Activated CD8-positive, alpha-beta memory T cell treated with anti-CD3 and anti-CD28 coated beads, Interleukin-2, amount 10 ng/mL, durations not matched to agents 7 days and 5 days (primary cell): ENCODE results near the gene GBF1. TPM values are rescaled to one million over a fixed set of nuclear protein-coding genes. Genes with fewer than 3 reads are reported as not detected.
"Not testable (repeated sequence)": the region's sequence is repeated elsewhere in the genome, so short reads cannot be mapped to it uniquely, and the experiment has no call there.

Experiments used
- ATAC-seq: fragments of 150-1000 bp; cut with Tn5 transposase; one replicate; pipeline ENCODE4 v1.10.0; 2021; ENCODE audit warnings: moderate library complexity
- CTCF ChIA-PET: fragments of 350-600 bp; sonication (Branson Sonifier 250); formaldehyde crosslinking; loops from one replicate; lab custom pipeline; 2021; ENCODE audit warnings: antibody characterized with exemption; lab: Charles Lee
- DNase-seq: peaks from one replicate; pipeline ENCODE4 v3.0.0-alpha.2; 2020
- H3K27ac Mint-ChIP-seq: one replicate; pipeline ENCODE4 v1.8.0; 2021; ENCODE audit warnings: mild to moderate bottlenecking, mixed read lengths
- H3K27me3 Mint-ChIP-seq: one replicate; pipeline ENCODE4 v1.8.0; 2021; ENCODE audit warnings: mixed read lengths
- H3K36me3 Mint-ChIP-seq: one replicate; pipeline ENCODE4 v1.8.0; 2021; ENCODE audit warnings: mild to moderate bottlenecking, mixed read lengths
- H3K4me1 Mint-ChIP-seq: one replicate; pipeline ENCODE4 v1.8.0; 2021; ENCODE audit warnings: mixed read lengths
- H3K4me3 Mint-ChIP-seq: one replicate; pipeline ENCODE4 v1.8.0; 2021; ENCODE audit warnings: mild to moderate bottlenecking, moderate library complexity, mixed read lengths
- H3K9me3 Mint-ChIP-seq: one replicate; pipeline ENCODE4 v1.8.0; 2022; ENCODE audit warnings: low read depth, mixed read lengths
- total RNA-seq, 2 experiments: library from RNA; stranded (reverse); gene quantifications; one replicate each; pipeline ENCODE4 v1.2.3, GENCODE V29; 2021

GBF1 gene
- total RNA-seq, 2 experiments from 2014 or later = 46.5 to 51.6 TPM

DNA sequence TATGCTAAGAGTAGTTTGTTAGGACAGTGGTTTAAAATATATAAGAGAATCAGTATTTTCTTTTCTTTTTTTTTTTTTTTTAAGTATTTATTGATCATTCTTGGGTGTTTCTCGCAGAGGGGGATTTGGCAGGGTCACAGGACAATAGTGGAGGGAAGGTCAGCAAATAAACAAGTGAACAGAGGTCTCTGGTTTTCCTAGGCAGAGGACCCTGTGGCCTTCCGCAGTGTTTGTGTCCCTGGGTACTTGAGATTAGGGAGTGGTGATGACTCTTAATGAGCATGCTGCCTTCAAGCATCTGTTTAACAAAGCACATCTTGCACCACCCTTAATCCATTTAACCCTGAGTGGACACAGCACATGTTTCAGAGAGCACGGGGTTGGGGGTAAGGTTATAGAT, 55.6 kb downstream of the GBF1 start:
- H3K4me3 Mint-ChIP-seq, H3K27me3 Mint-ChIP-seq, H3K36me3 Mint-ChIP-seq, ATAC-seq, H3K9me3 Mint-ChIP-seq, H3K27ac Mint-ChIP-seq, DNase-seq: not testable (repeated sequence)
- H3K4me1 Mint-ChIP-seq = peaks cover 22% of the 10 kb centered on the region
- CTCF ChIA-PET = interaction anchor here (1.2 kb wide), 1 partner anchor 71 kb away, joined by 3 read pairs; no protein-coding TSS in a partner anchor

DNA sequence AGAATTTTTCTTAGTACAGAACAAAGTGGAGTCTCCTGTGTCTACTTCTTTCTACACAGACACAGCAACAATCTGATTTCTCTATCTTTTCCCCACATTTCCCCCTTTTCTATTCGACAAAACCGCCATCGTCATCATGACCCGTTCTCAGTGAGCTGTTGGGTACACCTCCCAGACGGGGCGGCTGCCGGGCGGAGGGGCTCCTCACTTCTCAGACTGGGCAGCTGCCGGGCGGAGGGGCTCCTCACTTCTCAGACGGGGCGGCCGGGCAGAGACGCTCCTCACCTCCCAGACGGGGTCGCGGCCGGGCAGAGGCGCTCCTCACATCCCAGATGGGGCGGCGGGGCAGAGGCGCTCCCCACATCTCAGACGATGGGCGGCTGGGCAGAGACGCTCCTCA, 56.0 kb downstream of the GBF1 start:
- DNase-seq, H3K36me3 Mint-ChIP-seq, H3K4me3 Mint-ChIP-seq, ATAC-seq, CTCF ChIA-PET, H3K27me3 Mint-ChIP-seq, H3K27ac Mint-ChIP-seq, H3K9me3 Mint-ChIP-seq: not testable (repeated sequence)
- peaks cover 22% of the 10 kb centered on the region for H3K4me1 Mint-ChIP-seq

DNA sequence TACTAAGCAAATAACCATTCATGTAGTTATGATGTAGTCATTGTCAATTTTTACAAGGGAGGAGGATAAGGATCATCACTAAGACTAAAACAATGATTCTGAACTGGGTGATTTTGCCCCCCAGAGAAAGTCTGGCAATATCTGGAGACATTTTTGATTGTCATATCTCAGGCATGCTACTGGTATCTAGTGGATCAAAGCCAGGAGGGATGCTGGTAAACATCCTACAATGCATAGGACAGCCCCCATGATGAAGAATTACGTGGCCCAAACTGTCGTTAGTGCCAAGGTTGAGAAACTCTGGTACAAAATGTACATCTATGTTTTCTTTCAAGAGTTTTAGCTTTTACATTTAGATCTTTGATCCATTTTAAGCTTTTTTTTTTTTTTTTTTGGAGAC, 57.3 kb downstream of the GBF1 start:
- H3K27me3 Mint-ChIP-seq = no peaks in the 10 kb centered on the region

DNA sequence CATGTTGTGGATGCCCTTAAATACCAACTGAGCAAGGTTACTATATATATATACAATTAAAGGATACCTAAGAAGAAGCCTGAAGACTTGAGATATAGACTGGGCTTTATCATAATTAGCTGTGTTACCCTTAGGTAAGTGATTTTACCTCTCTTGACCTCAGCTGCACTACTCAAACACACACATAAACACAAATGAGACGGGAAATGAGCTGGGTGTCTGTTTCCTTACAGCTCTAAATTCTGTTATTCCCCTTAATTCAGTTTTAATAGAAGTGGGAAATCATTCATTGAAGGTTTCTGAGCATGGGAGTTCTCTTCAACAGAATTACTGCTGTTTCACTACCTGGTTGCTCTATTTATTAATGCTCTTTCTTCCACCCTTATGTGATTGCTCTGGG, 60.7 kb downstream of the GBF1 start:
- H3K4me3 Mint-ChIP-seq = no peak overlapping the region
- peaks cover 14% of the 10 kb centered on the region for H3K4me1 Mint-ChIP-seq
- no peaks in the 10 kb centered on the region for H3K27me3 Mint-ChIP-seq
- no peak overlapping the region for H3K27ac Mint-ChIP-seq
- DNase-seq = no peak
- ATAC-seq = no peak
- CTCF ChIA-PET = interaction anchor here (1.5 to 1.6 kb wide), 3 partner anchors 46 to 278 kb away, joined by 3 to 4 read pairs (median 3); no protein-coding TSS in a partner anchor
- H3K9me3 Mint-ChIP-seq = no peaks in the 10 kb centered on the region
- H3K36me3 Mint-ChIP-seq = peaks cover 14% of the 10 kb centered on the region

More for the DNA sequence above, 57.3 kb downstream of the GBF1 start:
- DNase-seq (no peak), ATAC-seq (no peak)
- CTCF ChIA-PET = interaction anchor here (1.1 to 1.7 kb wide), 3 partner anchors 20 to 50 kb away, joined by 3 to 4 read pairs (median 3); no protein-coding TSS in a partner anchor
- Mint-ChIP-seq H3K4me3 (no peak overlapping the region), H3K9me3 (no peaks in the 10 kb centered on the region), H3K36me3 (peaks cover 13% of the 10 kb centered on the region), H3K27ac (no peak overlapping the region), H3K4me1 (peaks cover 16% of the 10 kb centered on the region)

DNA sequence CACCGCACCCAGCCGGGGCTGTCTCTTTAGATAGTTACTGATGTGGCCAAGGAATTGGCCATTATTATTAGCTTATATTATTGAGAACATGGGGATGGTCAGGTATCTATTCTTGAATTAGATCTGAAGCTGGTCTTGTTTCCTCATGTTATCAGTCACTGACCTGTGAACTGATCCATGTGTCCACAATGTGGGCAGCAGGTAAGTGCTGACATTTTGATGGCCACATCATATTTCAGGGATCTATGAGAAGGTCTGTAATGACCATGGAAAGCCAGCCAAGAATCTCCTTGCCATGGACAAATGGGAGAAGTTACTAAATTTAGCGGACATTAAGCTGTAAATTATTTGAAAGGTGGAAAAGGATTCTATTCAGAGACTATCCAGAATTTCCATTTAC, 61.4 kb downstream of the GBF1 start:
- peaks cover 14% of the 10 kb centered on the region for H3K36me3 Mint-ChIP-seq
- no peaks in the 10 kb centered on the region for H3K27me3 Mint-ChIP-seq
- H3K4me3 Mint-ChIP-seq = no peak overlapping the region
- peaks cover 21% of the 10 kb centered on the region for H3K4me1 Mint-ChIP-seq
- CTCF ChIA-PET = interaction anchor here (0.7 to 1.6 kb wide), 4 partner anchors 11 to 277 kb away, joined by 3 to 4 read pairs (median 3); no protein-coding TSS in a partner anchor
- H3K27ac Mint-ChIP-seq = no peak overlapping the region
- H3K9me3 Mint-ChIP-seq = no peaks in the 10 kb centered on the region
- ATAC-seq (no peak), DNase-seq (no peak)

DNA sequence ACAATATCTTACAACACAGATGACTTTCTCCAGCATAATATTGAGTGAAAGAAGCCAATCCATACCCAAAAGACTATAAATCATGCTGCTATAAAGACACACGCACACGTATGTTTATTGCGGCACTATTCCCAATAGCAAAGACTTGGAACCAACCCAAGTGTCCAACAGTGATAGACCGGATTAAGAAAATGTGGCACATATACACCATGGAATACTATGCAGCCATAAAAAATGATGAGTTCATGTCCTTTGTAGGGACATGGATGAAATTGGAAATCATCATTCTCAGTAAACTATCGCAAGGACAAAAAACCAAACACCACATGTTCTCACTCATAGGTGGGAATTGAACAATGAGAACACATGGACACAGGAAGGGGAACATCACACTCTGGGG, 63.0 kb downstream of the GBF1 start:
- H3K36me3 Mint-ChIP-seq = peaks cover 12% of the 10 kb centered on the region
- ATAC-seq, H3K27me3 Mint-ChIP-seq, H3K27ac Mint-ChIP-seq, H3K9me3 Mint-ChIP-seq, DNase-seq, H3K4me3 Mint-ChIP-seq: not testable (repeated sequence)
- CTCF ChIA-PET = interaction anchor here (1.3 kb wide), 1 partner anchor 77 kb away, joined by 5 read pairs; no protein-coding TSS in a partner anchor
- peaks cover 26% of the 10 kb centered on the region for H3K4me1 Mint-ChIP-seq

DNA sequence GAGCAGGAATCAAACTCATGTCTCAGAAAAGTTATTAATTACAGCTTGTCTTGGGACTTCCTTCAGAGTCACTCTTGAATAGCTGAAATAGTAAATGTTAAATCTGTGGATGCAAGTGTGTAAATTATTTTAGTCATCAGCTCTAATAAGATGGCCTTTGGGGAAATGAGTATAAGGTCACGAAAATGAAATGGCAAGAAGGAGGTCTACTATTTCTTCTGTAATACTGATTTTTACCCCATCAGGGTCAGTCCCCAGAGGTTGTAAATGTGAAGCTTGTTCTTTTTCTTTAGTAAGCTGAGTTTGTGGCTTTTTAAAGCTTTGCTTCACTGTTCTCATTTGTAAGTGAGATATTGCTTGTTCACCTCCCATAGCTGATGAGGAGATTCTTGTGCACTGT, 63.9 kb downstream of the GBF1 start:
- CTCF ChIA-PET = interaction anchor here (0.6 to 0.8 kb wide), 2 partner anchors 14 to 80 kb away, joined by 3 read pairs; no protein-coding TSS in a partner anchor
- ATAC-seq (no peak), DNase-seq (no peak)
- H3K27ac Mint-ChIP-seq = no peak overlapping the region
- H3K9me3 Mint-ChIP-seq = no peaks in the 10 kb centered on the region
- H3K4me1 Mint-ChIP-seq = peaks cover 26% of the 10 kb centered on the region
- no peak overlapping the region for H3K4me3 Mint-ChIP-seq
- peaks cover 12% of the 10 kb centered on the region for H3K36me3 Mint-ChIP-seq
- H3K27me3 Mint-ChIP-seq = no peaks in the 10 kb centered on the region

DNA sequence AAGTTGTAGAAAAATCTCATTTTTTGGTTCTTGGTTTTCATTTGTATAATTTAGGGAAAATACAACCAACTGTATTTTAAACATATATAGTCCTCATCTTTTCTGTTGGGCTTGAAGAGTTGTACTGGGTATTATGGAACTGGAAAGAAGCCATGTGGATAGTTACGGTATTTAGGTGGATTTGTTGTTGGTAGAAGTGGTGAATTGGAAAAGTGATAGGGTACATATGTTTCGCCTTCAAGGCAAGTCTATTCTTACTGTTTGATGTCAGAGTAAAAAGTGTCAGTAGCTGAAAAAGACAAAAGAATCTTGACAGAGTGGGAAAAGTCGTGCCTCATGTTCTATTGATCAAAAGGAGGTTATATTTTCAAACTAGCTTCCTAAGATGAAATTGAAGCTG, 64.6 kb downstream of the GBF1 start:
- H3K4me1 Mint-ChIP-seq = peaks cover 26% of the 10 kb centered on the region
- H3K27ac Mint-ChIP-seq = no peak overlapping the region
- ATAC-seq = no peak

DNA sequence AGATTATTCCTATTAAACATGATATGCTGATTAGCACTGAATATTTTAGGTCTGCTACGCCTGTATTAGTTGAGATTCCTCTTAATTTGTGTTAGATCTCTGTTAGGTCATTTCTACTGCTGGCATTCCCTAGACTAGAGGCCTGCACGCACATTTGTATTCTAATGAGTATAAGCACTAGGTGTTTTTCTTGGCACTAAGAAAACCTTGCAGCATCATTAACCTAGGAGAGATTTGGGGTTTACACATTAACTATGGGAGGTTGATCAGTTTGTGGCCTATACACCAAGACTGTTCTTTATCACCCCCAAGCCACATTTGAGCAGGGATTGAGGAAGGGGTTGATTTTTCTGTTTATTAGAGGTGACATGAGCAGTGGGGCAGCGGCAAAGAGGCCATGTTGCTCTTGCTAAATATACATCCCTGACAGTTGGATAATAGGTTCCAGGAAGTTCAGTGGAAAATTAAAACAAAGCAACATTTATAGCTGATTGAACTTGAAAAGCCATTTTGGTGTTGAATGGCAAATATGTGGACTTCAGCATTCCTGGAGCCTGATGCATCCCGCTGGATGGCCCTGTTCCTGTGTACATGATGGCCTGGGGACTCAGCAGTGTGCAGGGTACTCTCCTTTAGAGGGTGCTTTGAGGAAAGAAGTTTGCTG, 65.2 kb downstream of the GBF1 start:
- peaks cover 12% of the 10 kb centered on the region for H3K36me3 Mint-ChIP-seq
- no peaks in the 10 kb centered on the region for H3K9me3 Mint-ChIP-seq
- no peak overlapping the region for H3K4me3 Mint-ChIP-seq
- H3K27me3 Mint-ChIP-seq = no peaks in the 10 kb centered on the region
- DNase-seq (no peak), ATAC-seq (no peak)
- H3K27ac Mint-ChIP-seq = no peak overlapping the region
- CTCF ChIA-PET = interaction anchor here (4.0 kb wide), 1 partner anchor 79 kb away, joined by 16 read pairs; no protein-coding TSS in a partner anchor
- H3K4me1 Mint-ChIP-seq = peaks cover 26% of the 10 kb centered on the region

More for the DNA sequence above, 64.6 kb downstream of the GBF1 start:
- Mint-ChIP-seq H3K27me3 (no peaks in the 10 kb centered on the region), H3K9me3 (no peaks in the 10 kb centered on the region), H3K4me3 (no peak overlapping the region), H3K36me3 (peaks cover 12% of the 10 kb centered on the region)
- CTCF ChIA-PET = no interaction called here
- no peak for DNase-seq

DNA sequence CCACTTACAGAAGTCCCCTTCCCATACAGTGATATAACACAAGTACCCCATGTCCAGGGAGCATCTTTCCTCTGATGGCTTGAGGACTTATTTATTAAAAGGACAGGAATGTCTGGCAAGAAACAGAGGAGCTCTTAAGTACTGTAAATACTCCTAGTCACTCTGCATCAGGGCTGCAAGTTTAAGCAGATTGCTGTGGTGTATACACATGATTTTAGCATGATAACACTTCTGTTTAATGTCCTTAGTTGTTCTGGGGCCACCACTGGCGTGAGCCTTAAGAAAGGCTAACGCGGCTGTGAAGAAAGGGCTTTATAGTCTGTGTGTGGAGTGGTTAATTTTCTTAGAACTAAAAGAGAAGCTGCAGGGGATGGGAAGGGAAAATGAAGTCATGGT, 65.7 kb downstream of the GBF1 start:
- CTCF ChIA-PET = interaction anchor here (4.0 kb wide), 1 partner anchor 80 kb away, joined by 16 read pairs; no protein-coding TSS in a partner anchor
- Mint-ChIP-seq H3K4me3 (no peak overlapping the region), H3K36me3 (peaks cover 10% of the 10 kb centered on the region), H3K9me3 (no peaks in the 10 kb centered on the region), H3K4me1 (peaks cover 26% of the 10 kb centered on the region), H3K27me3 (no peaks in the 10 kb centered on the region), H3K27ac (no peak overlapping the region)
- no peak for DNase-seq
- ATAC-seq = no peak

DNA sequence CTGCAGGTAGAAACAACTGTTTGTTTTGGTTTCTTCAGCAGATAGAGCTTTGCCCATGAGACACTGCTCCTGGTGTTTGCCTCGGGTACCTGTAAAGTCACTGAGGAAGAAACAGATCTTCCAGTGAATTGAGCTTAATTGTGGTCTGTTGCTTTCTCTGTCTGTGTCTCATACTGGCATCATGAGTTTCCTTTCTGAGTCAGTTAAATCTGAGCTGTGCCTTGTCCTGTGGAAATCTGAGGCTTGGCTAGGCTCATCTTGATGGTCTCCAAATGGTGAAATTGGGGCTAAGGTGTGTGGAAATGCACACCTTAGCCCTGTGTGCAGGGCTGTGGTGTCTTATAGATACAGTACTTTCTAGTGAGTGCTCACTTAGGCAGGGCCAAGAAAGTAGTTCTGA, 67.4 kb downstream of the GBF1 start:
- CTCF ChIA-PET = interaction anchor here (0.6 to 4.0 kb wide), 8 partner anchors 10 to 1044 kb away, joined by 3 to 16 read pairs (median 4); no protein-coding TSS in a partner anchor
- Mint-ChIP-seq H3K4me3 (no peak overlapping the region), H3K27me3 (no peaks in the 10 kb centered on the region), H3K36me3 (peaks cover 5% of the 10 kb centered on the region), H3K27ac (no peak overlapping the region), H3K4me1 (peaks cover 26% of the 10 kb centered on the region), H3K9me3 (no peaks in the 10 kb centered on the region)
- ATAC-seq (no peak), DNase-seq (no peak)

DNA sequence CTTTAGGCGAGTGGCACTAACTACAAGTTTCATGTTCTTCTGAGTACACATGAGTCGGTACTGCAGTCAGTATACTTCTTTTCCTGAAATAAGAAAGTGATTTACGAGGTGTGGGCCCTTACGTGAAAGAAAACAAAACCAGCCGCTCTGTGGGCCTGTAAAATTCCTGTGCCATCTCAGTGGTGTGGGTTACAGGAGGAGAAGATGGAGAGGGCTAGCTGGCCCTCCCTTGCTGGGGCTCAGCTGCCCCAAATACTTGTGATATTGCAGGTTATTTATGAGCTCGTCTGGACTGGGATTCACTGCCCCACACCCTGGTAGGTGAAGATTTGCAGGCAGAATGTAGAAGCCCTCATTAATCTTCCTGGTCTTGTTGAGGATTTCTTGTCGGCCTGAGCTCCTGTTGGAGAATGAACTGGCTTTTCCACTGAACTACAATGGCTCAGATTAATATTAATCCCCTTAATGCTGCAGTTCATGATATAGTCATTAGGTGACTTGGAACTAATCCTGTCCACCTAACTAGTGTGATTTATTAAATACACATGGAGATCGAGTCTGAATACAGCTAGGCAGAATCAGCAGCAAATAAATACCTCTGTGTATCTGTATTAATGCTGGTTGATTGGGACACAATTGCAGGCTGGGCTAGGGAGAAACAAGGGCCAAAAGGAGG, 68.0 kb downstream of the GBF1 start:
- ATAC-seq = no peak
- CTCF ChIA-PET = interaction anchor here (0.6 to 4.0 kb wide), 7 partner anchors 9 to 1044 kb away, joined by 3 to 16 read pairs (median 3); no protein-coding TSS in a partner anchor
- Mint-ChIP-seq H3K27me3 (no peaks in the 10 kb centered on the region), H3K27ac (no peak overlapping the region), H3K9me3 (no peaks in the 10 kb centered on the region), H3K36me3 (peaks cover 2% of the 10 kb centered on the region), H3K4me3 (no peak overlapping the region), H3K4me1 (peaks cover 26% of the 10 kb centered on the region)
- no peak for DNase-seq

DNA sequence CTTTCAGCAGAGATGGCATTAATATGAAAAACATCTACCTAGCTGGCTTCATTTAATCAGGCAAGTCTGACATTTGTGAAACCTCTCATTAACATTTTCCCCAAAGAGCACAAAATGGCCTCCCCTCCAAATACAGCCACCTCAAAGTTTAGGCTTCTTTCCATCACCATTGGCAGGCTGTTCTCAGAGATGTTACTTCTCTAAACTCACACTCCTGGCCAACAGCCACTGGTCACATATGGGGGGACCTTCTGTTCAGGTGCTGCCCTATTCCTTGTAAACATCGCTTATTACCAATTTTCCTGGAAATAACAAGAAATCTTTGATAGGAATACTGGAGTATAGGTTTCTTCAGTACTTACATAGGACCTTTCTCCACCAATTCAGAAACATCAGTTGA, 69.5 kb downstream of the GBF1 start:
- H3K4me3 Mint-ChIP-seq = no peak overlapping the region
- H3K36me3 Mint-ChIP-seq = no peaks in the 10 kb centered on the region
- CTCF ChIA-PET = interaction anchor here (0.7 to 4.0 kb wide), 3 partner anchors 84 to 126 kb away, joined by 3 to 16 read pairs (median 4); no protein-coding TSS in a partner anchor
- DNase-seq (no peak), ATAC-seq (no peak)
- H3K4me1 Mint-ChIP-seq = peaks cover 22% of the 10 kb centered on the region
- H3K27me3 Mint-ChIP-seq = no peaks in the 10 kb centered on the region
- H3K9me3 Mint-ChIP-seq = no peaks in the 10 kb centered on the region
- H3K27ac Mint-ChIP-seq = no peak overlapping the region
